ENCODE measurements around the gene EYS. TPM values are rescaled to one million over a fixed set of nuclear protein-coding genes. Genes with fewer than 3 reads are reported as not detected.

EYS gene
- total RNA-seq, 2 donors from 2014 or later = not detected

GRCh38 chr6:65155083-65155482, 551.9 kb downstream of the EYS start:
- Mint-ChIP-seq H3K9me3 (peaks cover 9 to 10% of the 10 kb centered on the region in 2 donors), H3K27ac (no peak overlapping the region), H3K4me3 (no peak overlapping the region), H3K27me3 (ENCODE audit: low read depth) (no peaks in the 10 kb centered on the region), H3K36me3 (ENCODE audit: insufficient read depth in 2 of 2) (no peaks in the 10 kb centered on the region), H3K4me1 (ENCODE audit: low read depth) (no peaks in the 10 kb centered on the region)
- DNase-seq (no peak), ATAC-seq (replicated peaks in 1 of 2) (no peak)

- Mint-ChIP-seq H3K4me1 (ENCODE audit: low read depth) (no peaks in the 10 kb centered on the region), H3K27ac (no peak overlapping the region)
These were observed 557.2 kb downstream of the EYS start for GRCh38 chr6:65149841-65150240.

GRCh38 chr6:65148839-65149238, 558.2 kb downstream of the EYS start:
- ATAC-seq (replicated peaks in 1 of 2) (no peak), DNase-seq (no peak)
- Mint-ChIP-seq H3K27me3 (ENCODE audit: low read depth) (no peaks in the 10 kb centered on the region), H3K27ac (no peak overlapping the region), H3K4me1 (ENCODE audit: low read depth) (no peaks in the 10 kb centered on the region), H3K36me3 (ENCODE audit: insufficient read depth in 2 of 2) (no peaks in the 10 kb centered on the region), H3K4me3 (no peak overlapping the region), H3K9me3 (peaks cover 3 to 5% of the 10 kb centered on the region in 2 donors)

More at GRCh38 chr6:65149841-65150240, 557.2 kb downstream of the EYS start:
- Mint-ChIP-seq H3K27me3 (ENCODE audit: low read depth) (no peaks in the 10 kb centered on the region), H3K4me3 (no peak overlapping the region), H3K9me3 (peaks cover 5% of the 10 kb centered on the region in 2 donors), H3K36me3 (ENCODE audit: insufficient read depth in 2 of 2) (no peaks in the 10 kb centered on the region)
- no peak for ATAC-seq (replicated peaks in 1 of 2)
- no peak for DNase-seq

GRCh38 chr6:65135567-65135966, 571.5 kb downstream of the EYS start:
- H3K9me3 Mint-ChIP-seq = peaks cover 6 to 28% of the 10 kb centered on the region in 2 donors
- H3K36me3 Mint-ChIP-seq (ENCODE audit: insufficient read depth in 2 of 2) = peaks cover 0 to 5% of the 10 kb centered on the region in 2 donors
- ATAC-seq (replicated peaks in 1 of 2) (no peak), DNase-seq (no peak)
- H3K4me1 Mint-ChIP-seq (ENCODE audit: low read depth) = no peaks in the 10 kb centered on the region
- H3K4me3 Mint-ChIP-seq = no peak overlapping the region
- no peaks in the 10 kb centered on the region for H3K27me3 Mint-ChIP-seq (ENCODE audit: low read depth)
- no peak overlapping the region for H3K27ac Mint-ChIP-seq

- no peak for DNase-seq
- Mint-ChIP-seq H3K36me3 (ENCODE audit: insufficient read depth in 2 of 2) (peaks cover 0 to 3% of the 10 kb centered on the region in 2 donors), H3K9me3 (peaks cover 7 to 11% of the 10 kb centered on the region in 2 donors), H3K4me1 (ENCODE audit: low read depth) (no peaks in the 10 kb centered on the region), H3K4me3 (no peak overlapping the region), H3K27ac (no peak overlapping the region), H3K27me3 (ENCODE audit: low read depth) (no peaks in the 10 kb centered on the region)
- no peak for ATAC-seq (replicated peaks in 1 of 2)
These were observed 580.4 kb downstream of the EYS start for GRCh38 chr6:65126667-65127066.

- H3K4me3 Mint-ChIP-seq = no peak overlapping the region
- peaks cover 0 to 2% of the 10 kb centered on the region in 2 donors for H3K36me3 Mint-ChIP-seq (ENCODE audit: insufficient read depth in 2 of 2)
- DNase-seq (no peak), ATAC-seq (replicated peaks in 1 of 2) (no peak)
- H3K27me3 Mint-ChIP-seq (ENCODE audit: low read depth) = no peaks in the 10 kb centered on the region
- peaks cover 3 to 12% of the 10 kb centered on the region in 2 donors for H3K9me3 Mint-ChIP-seq
- no peak overlapping the region for H3K27ac Mint-ChIP-seq
- H3K4me1 Mint-ChIP-seq (ENCODE audit: low read depth) = no peaks in the 10 kb centered on the region
These were observed 583.5 kb downstream of the EYS start for GRCh38 chr6:65123521-65123920.

GRCh38 chr6:65117817-65118409, 589.1 kb downstream of the EYS start:
- no peak for DNase-seq
- Mint-ChIP-seq H3K4me1 (ENCODE audit: low read depth) (no peaks in the 10 kb centered on the region), H3K27ac (no peak overlapping the region), H3K27me3 (ENCODE audit: low read depth) (no peaks in the 10 kb centered on the region), H3K9me3 (peaks cover 11 to 18% of the 10 kb centered on the region in 2 donors), H3K4me3 (no peak overlapping the region), H3K36me3 (ENCODE audit: insufficient read depth in 2 of 2) (peaks cover 2% of the 10 kb centered on the region in 2 donors)
- no peak for ATAC-seq (replicated peaks in 1 of 2)

GRCh38 chr6:65116326-65116725, 590.7 kb downstream of the EYS start:
- Mint-ChIP-seq H3K4me3 (no peak overlapping the region), H3K27me3 (ENCODE audit: low read depth) (no peaks in the 10 kb centered on the region), H3K36me3 (ENCODE audit: insufficient read depth in 2 of 2) (peaks cover 2% of the 10 kb centered on the region in 2 donors), H3K27ac (no peak overlapping the region), H3K9me3 (peaks cover 11 to 16% of the 10 kb centered on the region in 2 donors), H3K4me1 (ENCODE audit: low read depth) (no peaks in the 10 kb centered on the region)
- ATAC-seq (replicated peaks in 1 of 2) (no peak), DNase-seq (no peak)

GRCh38 chr6:65113581-65113980, 593.4 kb downstream of the EYS start:
- no peak for DNase-seq
- H3K9me3 Mint-ChIP-seq = peaks cover 7 to 8% of the 10 kb centered on the region in 2 donors
- no peaks in the 10 kb centered on the region for H3K4me1 Mint-ChIP-seq (ENCODE audit: low read depth)
- no peak overlapping the region for H3K4me3 Mint-ChIP-seq
- H3K27ac Mint-ChIP-seq = no peak overlapping the region
- H3K36me3 Mint-ChIP-seq (ENCODE audit: insufficient read depth in 2 of 2) = peaks cover 0 to 2% of the 10 kb centered on the region in 2 donors
- ATAC-seq (replicated peaks in 1 of 2) = no peak
- no peaks in the 10 kb centered on the region for H3K27me3 Mint-ChIP-seq (ENCODE audit: low read depth)

- H3K4me1 Mint-ChIP-seq (ENCODE audit: low read depth) = no peaks in the 10 kb centered on the region
- DNase-seq (no peak), ATAC-seq (replicated peaks in 1 of 2) (no peak)
- H3K36me3 Mint-ChIP-seq (ENCODE audit: insufficient read depth in 2 of 2) = peaks cover 0 to 2% of the 10 kb centered on the region in 2 donors
- no peak overlapping the region for H3K27ac Mint-ChIP-seq
- H3K9me3 Mint-ChIP-seq = peaks cover 4% of the 10 kb centered on the region in 2 donors
- H3K27me3 Mint-ChIP-seq (ENCODE audit: low read depth) = no peaks in the 10 kb centered on the region
- H3K4me3 Mint-ChIP-seq = no peak overlapping the region
These were observed 594.6 kb downstream of the EYS start for GRCh38 chr6:65112435-65112834.

GRCh38 chr6:65110031-65110430, 597.0 kb downstream of the EYS start:
- no peak for DNase-seq
- H3K27me3 Mint-ChIP-seq (ENCODE audit: low read depth) = no peaks in the 10 kb centered on the region

GRCh38 chr6:65098349-65098748, 608.7 kb downstream of the EYS start:
- DNase-seq (no peak), ATAC-seq (replicated peaks in 1 of 2) (no peak)
- Mint-ChIP-seq H3K4me1 (ENCODE audit: low read depth) (no peaks in the 10 kb centered on the region), H3K27ac (no peak overlapping the region), H3K27me3 (ENCODE audit: low read depth) (no peaks in the 10 kb centered on the region), H3K36me3 (ENCODE audit: insufficient read depth in 2 of 2) (no peaks in the 10 kb centered on the region), H3K9me3 (peaks cover 0 to 2% of the 10 kb centered on the region in 2 donors), H3K4me3 (no peak overlapping the region)

More at GRCh38 chr6:65110031-65110430, 597.0 kb downstream of the EYS start:
- H3K9me3 Mint-ChIP-seq = peaks cover 0 to 5% of the 10 kb centered on the region in 2 donors
- H3K27ac Mint-ChIP-seq = no peak overlapping the region
- ATAC-seq (replicated peaks in 1 of 2) = no peak
- no peak overlapping the region for H3K4me3 Mint-ChIP-seq
- H3K36me3 Mint-ChIP-seq (ENCODE audit: insufficient read depth in 2 of 2) = no peaks in the 10 kb centered on the region
- H3K4me1 Mint-ChIP-seq (ENCODE audit: low read depth) = no peaks in the 10 kb centered on the region

- no peaks in the 10 kb centered on the region for H3K4me1 Mint-ChIP-seq (ENCODE audit: low read depth)
- H3K4me3 Mint-ChIP-seq = no peak overlapping the region
- ATAC-seq (replicated peaks in 1 of 2) = no peak
- DNase-seq = no peak
- no peaks in the 10 kb centered on the region for H3K27me3 Mint-ChIP-seq (ENCODE audit: low read depth)
- peaks cover 2 to 5% of the 10 kb centered on the region in 2 donors for H3K36me3 Mint-ChIP-seq (ENCODE audit: insufficient read depth in 2 of 2)
- H3K9me3 Mint-ChIP-seq = peaks cover 10 to 18% of the 10 kb centered on the region in 2 donors
- no peak overlapping the region for H3K27ac Mint-ChIP-seq
These were observed 615.5 kb downstream of the EYS start for GRCh38 chr6:65091561-65091960.

- H3K9me3 Mint-ChIP-seq = peaks cover 13 to 17% of the 10 kb centered on the region in 2 donors
- H3K27ac Mint-ChIP-seq = no peak overlapping the region
- H3K4me3 Mint-ChIP-seq = no peak overlapping the region
- H3K4me1 Mint-ChIP-seq (ENCODE audit: low read depth) = no peaks in the 10 kb centered on the region
- peaks cover 2 to 5% of the 10 kb centered on the region in 2 donors for H3K36me3 Mint-ChIP-seq (ENCODE audit: insufficient read depth in 2 of 2)
- no peak for ATAC-seq (replicated peaks in 1 of 2)
- DNase-seq = no peak
- H3K27me3 Mint-ChIP-seq (ENCODE audit: low read depth) = no peaks in the 10 kb centered on the region
These were observed 618.5 kb downstream of the EYS start for GRCh38 chr6:65088575-65088974.

Data from activated T-cell treated with anti-CD3 and anti-CD28 coated beads, Interleukin-2, amount 50 U/mL, for 72 hours (primary cell).